ENCODE measurements around the gene GALNT15. TPM values are rescaled to one million over a fixed set of nuclear protein-coding genes. Genes with fewer than 3 reads are reported as not detected.

The GALNT15 gene
- total RNA-seq, 1 donor from 2014 or later: 9.8 TPM

GRCh38 chr3:16177962-16178627 is 3.6 kb downstream of the GALNT15 start:
- intact Hi-C loops (cut with DNase I): no loop called here

GRCh38 chr3:16178628-16178988 is 4.1 kb downstream of the GALNT15 start:
- ATAC-seq (no peak), DNase-seq (no peak)
- Histone ChIP-seq H3K4me3 (peak overlapping the region; percentile 42), H3K27me3 (ENCODE audit: low read depth) (no peaks in the 10 kb centered on the region), H3K4me1 (peaks cover 28% of the 10 kb centered on the region), H3K36me3 (no peaks in the 10 kb centered on the region), H3K27ac (no peak overlapping the region), H3K9me3 (no peaks in the 10 kb centered on the region)
- no peak for TF ChIP-seq CTCF (IDR thresholded peaks at IDR 0.05)
- intact Hi-C loops (cut with DNase I): no loop called here

More at GRCh38 chr3:16177962-16178627, 3.6 kb downstream of the GALNT15 start:
- ATAC-seq (peak; percentile 81 to 84), DNase-seq (peak; percentile 83)
- no peaks in the 10 kb centered on the region for H3K36me3 ChIP-seq
- peak overlapping the region; percentile 42 for H3K4me3 ChIP-seq
- H3K27ac ChIP-seq: no peak overlapping the region
- peaks cover 31% of the 10 kb centered on the region for H3K4me1 ChIP-seq
- peak; percentile 99 for TF ChIP-seq CTCF (IDR thresholded peaks at IDR 0.05)
- no peaks in the 10 kb centered on the region for H3K27me3 ChIP-seq (ENCODE audit: low read depth)
- H3K9me3 ChIP-seq: no peaks in the 10 kb centered on the region

GRCh38 chr3:16179261-16179660 is 4.8 kb downstream of the GALNT15 start:
- DNase-seq: no peak
- Histone ChIP-seq H3K4me3 (no peak overlapping the region), H3K4me1 (peaks cover 23% of the 10 kb centered on the region), H3K36me3 (no peaks in the 10 kb centered on the region), H3K27ac (no peak overlapping the region), H3K27me3 (ENCODE audit: low read depth) (no peaks in the 10 kb centered on the region), H3K9me3 (no peaks in the 10 kb centered on the region)
- intact Hi-C loops (cut with DNase I): no loop called here
- no peak for ATAC-seq
- no peak for TF ChIP-seq CTCF (IDR thresholded peaks at IDR 0.05)

- Histone ChIP-seq H3K27ac (no peak overlapping the region), H3K4me3 (no peak overlapping the region), H3K36me3 (no peaks in the 10 kb centered on the region), H3K4me1 (peaks cover 15% of the 10 kb centered on the region), H3K27me3 (ENCODE audit: low read depth) (no peaks in the 10 kb centered on the region), H3K9me3 (no peaks in the 10 kb centered on the region)
- DNase-seq (no peak), ATAC-seq (no peak)
- no peak for TF ChIP-seq CTCF (IDR thresholded peaks at IDR 0.05)
- intact Hi-C loops (cut with DNase I): no loop called here
Observed at GRCh38 chr3:16179771-16180736, 5.6 kb downstream of the GALNT15 start.

GRCh38 chr3:16180737-16181134 is 6.3 kb downstream of the GALNT15 start:
- DNase-seq (no peak), ATAC-seq (no peak)
- Histone ChIP-seq H3K27me3 (ENCODE audit: low read depth) (no peaks in the 10 kb centered on the region), H3K4me1 (peaks cover 12% of the 10 kb centered on the region), H3K36me3 (no peaks in the 10 kb centered on the region), H3K27ac (peak overlapping the region; percentile 13), H3K9me3 (no peaks in the 10 kb centered on the region), H3K4me3 (no peak overlapping the region)
- intact Hi-C loops (cut with DNase I): no loop called here
- TF ChIP-seq CTCF (IDR thresholded peaks at IDR 0.05): no peak
